Suprapubic skin (tissue), 3 donors: ENCODE results near the gene DKKL1.

Source experiments
- POLR2AphosphoS5 ChIP-seq, 3 donors: sonication (generic); formaldehyde crosslinking; IDR thresholded peaks; one replicate each; pipeline ENCODE4 v1.6.1; 2017; ENCODE audit warnings: antibody characterized with exemption in 3 of 3
- TF ChIP-seq, protein P1 (sequence below), 2 donors: fragments of 200-600 bp in 1 of 2; fragments of 450-650 bp in 1 of 2; sonication (generic) in 1 of 2; IDR thresholded peaks; one replicate each; pipeline ENCODE4 v1.5.1; 2016 to 2019; ENCODE audit warnings: antibody characterized with exemption in 2 of 2, mild to moderate bottlenecking in 1 of 2, moderate library complexity in 1 of 2

GRCh38 chr19:49347191-49347590, 16.5 kb upstream of the DKKL1 start:
- TF ChIP-seq, protein P1, sequence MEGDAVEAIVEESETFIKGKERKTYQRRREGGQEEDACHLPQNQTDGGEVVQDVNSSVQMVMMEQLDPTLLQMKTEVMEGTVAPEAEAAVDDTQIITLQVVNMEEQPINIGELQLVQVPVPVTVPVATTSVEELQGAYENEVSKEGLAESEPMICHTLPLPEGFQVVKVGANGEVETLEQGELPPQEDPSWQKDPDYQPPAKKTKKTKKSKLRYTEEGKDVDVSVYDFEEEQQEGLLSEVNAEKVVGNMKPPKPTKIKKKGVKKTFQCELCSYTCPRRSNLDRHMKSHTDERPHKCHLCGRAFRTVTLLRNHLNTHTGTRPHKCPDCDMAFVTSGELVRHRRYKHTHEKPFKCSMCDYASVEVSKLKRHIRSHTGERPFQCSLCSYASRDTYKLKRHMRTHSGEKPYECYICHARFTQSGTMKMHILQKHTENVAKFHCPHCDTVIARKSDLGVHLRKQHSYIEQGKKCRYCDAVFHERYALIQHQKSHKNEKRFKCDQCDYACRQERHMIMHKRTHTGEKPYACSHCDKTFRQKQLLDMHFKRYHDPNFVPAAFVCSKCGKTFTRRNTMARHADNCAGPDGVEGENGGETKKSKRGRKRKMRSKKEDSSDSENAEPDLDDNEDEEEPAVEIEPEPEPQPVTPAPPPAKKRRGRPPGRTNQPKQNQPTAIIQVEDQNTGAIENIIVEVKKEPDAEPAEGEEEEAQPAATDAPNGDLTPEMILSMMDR (IDR thresholded peaks at IDR 0.05) = no peak
- TF ChIP-seq POLR2AphosphoS5 (IDR thresholded peaks at IDR 0.05) = no peak
